Mucosa of stomach (tissue), 1 donor: Measurements from ENCODE around the gene PSAT1.
"Not testable (repeated sequence)": the region's sequence is repeated elsewhere in the genome, so short reads cannot be mapped to it uniquely, and the experiment has no call there.

Experiments used
- H3K27me3 ChIP-seq: one replicate; pipeline ENCODE4 v1.7.0; 2013; ENCODE audit warnings: mild to moderate bottlenecking, low read length; ENCODE audit not compliant: control insufficient read depth, insufficient read depth
- H3K36me3 ChIP-seq: one replicate; pipeline ENCODE4 v1.7.0; 2013; ENCODE audit warnings: low read length; ENCODE audit not compliant: control insufficient read depth, insufficient read depth
- H3K4me1 ChIP-seq: one replicate; pipeline ENCODE4 v1.7.0; 2013; ENCODE audit warnings: mild to moderate bottlenecking, low read length; ENCODE audit not compliant: control insufficient read depth, insufficient read depth
- H3K4me3 ChIP-seq: one replicate; pipeline ENCODE4 v1.7.0; 2013; ENCODE audit warnings: low read length
- H3K9ac ChIP-seq: one replicate; pipeline ENCODE4 v1.7.0; 2013; ENCODE audit warnings: mild to moderate bottlenecking, low read length, moderate library complexity
- H3K9me3 ChIP-seq: one replicate; pipeline ENCODE4 v1.7.0; 2013; ENCODE audit warnings: mild to moderate bottlenecking, low read length, moderate library complexity; ENCODE audit not compliant: control insufficient read depth
- donor health status: Pancreatic carcinoma.

Gene PSAT1

GRCh38 chr9:78278801-78279200, 18.1 kb upstream of the PSAT1 start:
- Histone ChIP-seq H3K27me3 (no peaks in the 10 kb centered on the region), H3K4me1 (no peaks in the 10 kb centered on the region), H3K9me3 (no peaks in the 10 kb centered on the region), H3K9ac (no peak overlapping the region), H3K36me3 (no peaks in the 10 kb centered on the region), H3K4me3 (no peak overlapping the region)

GRCh38 chr9:78280982-78281668, 15.8 kb upstream of the PSAT1 start:
- Histone ChIP-seq H3K4me1 (no peaks in the 10 kb centered on the region), H3K27me3 (no peaks in the 10 kb centered on the region), H3K4me3 (no peak overlapping the region), H3K9me3 (no peaks in the 10 kb centered on the region), H3K9ac (no peak overlapping the region), H3K36me3 (no peaks in the 10 kb centered on the region)

DNA sequence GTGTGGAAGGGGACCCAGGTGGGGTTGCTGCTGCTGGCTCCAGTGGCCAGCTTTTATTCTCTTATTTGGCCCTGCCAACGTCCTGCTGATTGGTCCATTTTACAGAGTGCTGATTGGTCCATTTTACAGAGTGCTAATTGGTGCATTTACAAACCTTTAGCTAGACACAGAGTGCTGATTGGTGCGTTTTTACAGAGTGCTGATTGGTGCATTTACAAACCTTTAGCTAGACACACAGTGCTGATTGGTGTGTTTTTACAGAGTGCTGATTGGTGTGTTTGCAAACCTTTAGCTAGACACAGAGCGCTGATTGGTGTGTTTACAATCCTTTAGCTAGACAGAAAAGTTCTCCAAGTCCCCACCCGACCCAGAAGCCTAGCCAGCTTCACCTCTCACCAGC, 12.7 kb upstream of the PSAT1 start:
- H3K9ac ChIP-seq, H3K9me3 ChIP-seq, H3K4me3 ChIP-seq, H3K36me3 ChIP-seq, H3K27me3 ChIP-seq, H3K4me1 ChIP-seq: not testable (repeated sequence)

- H3K36me3 ChIP-seq, result no peaks in the 10 kb centered on the region
- H3K9me3 ChIP-seq, result no peaks in the 10 kb centered on the region
- H3K27me3 ChIP-seq, result no peaks in the 10 kb centered on the region
- no peak overlapping the region for H3K4me3 ChIP-seq
- H3K4me1 ChIP-seq, result no peaks in the 10 kb centered on the region
- H3K9ac ChIP-seq, result no peak overlapping the region
Measured at GRCh38 chr9:78286125-78286524, 10.8 kb upstream of the PSAT1 start.

DNA sequence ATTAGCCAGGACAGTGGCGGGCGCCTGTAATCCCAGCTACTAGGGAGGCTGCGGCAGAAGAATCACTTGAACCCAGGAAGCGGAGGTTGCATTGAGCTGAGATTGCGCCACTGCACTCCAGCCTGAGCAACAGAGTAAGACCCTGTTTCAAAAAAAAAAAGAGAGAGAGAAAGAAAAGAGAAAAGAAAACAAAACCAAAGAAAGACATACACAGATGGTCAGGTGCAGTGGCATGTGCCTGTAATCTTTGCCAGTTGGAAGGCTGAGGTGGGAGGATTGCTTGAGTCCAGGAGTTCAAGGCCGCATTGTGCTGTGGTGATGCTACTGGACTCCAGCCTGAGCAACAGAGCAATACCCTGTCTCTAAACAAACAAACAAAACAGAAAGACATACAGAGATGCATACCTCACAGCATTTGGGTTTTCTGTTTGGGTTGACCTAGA, 10.0 kb upstream of the PSAT1 start:
- H3K9ac ChIP-seq, result no peak overlapping the region
- H3K4me3 ChIP-seq, result no peak overlapping the region
- no peaks in the 10 kb centered on the region for H3K36me3 ChIP-seq
- no peaks in the 10 kb centered on the region for H3K9me3 ChIP-seq
- no peaks in the 10 kb centered on the region for H3K4me1 ChIP-seq
- no peaks in the 10 kb centered on the region for H3K27me3 ChIP-seq

- Histone ChIP-seq H3K36me3 (no peaks in the 10 kb centered on the region), H3K9ac (no peak overlapping the region), H3K4me1 (no peaks in the 10 kb centered on the region), H3K27me3 (no peaks in the 10 kb centered on the region), H3K9me3 (no peaks in the 10 kb centered on the region), H3K4me3 (no peak overlapping the region)
Measured at GRCh38 chr9:78288214-78288892, 8.6 kb upstream of the PSAT1 start.

GRCh38 chr9:78289474-78289873, 7.5 kb upstream of the PSAT1 start:
- Histone ChIP-seq H3K4me3 (no peak overlapping the region), H3K27me3 (no peaks in the 10 kb centered on the region), H3K4me1 (no peaks in the 10 kb centered on the region), H3K9me3 (no peaks in the 10 kb centered on the region), H3K36me3 (no peaks in the 10 kb centered on the region), H3K9ac (no peak overlapping the region)

DNA sequence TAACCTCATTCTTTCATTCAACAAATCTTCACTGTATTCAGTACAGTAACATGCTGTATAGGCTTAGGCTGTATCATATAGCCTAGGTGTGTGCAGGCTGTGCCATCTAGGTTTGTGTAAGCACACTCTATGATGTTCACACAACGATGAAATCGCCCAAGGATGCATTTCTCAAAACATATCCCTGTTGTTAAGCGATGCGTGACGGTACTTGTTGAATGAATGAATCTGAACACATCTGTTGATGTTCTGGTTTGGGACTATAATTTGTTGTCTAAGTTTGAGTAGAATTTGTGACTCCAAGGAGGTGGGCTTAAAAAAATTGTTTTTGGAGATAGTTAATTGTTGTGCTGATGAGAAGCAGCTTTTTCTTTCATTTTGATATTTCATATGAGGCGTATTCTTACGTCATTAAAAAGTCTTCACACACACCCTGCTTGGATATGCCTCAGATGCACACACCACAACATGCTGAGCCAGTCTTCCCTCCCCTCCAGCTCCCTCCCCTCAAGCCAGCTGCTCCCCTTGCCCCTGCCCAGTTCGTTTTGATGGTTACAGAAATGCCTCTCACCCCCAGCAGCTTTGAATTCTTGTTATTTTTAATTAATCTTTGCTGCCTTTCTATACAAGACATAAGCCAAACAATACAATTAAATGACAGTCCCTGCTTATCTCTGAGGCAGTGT, 5.5 kb upstream of the PSAT1 start:
- H3K27me3 ChIP-seq, result no peaks in the 10 kb centered on the region
- H3K9ac ChIP-seq, result no peak overlapping the region
- no peaks in the 10 kb centered on the region for H3K4me1 ChIP-seq
- H3K9me3 ChIP-seq, result no peaks in the 10 kb centered on the region
- H3K36me3 ChIP-seq, result no peaks in the 10 kb centered on the region
- H3K4me3 ChIP-seq, result no peak overlapping the region

GRCh38 chr9:78292026-78292425, 4.9 kb upstream of the PSAT1 start:
- Histone ChIP-seq H3K4me1 (no peaks in the 10 kb centered on the region), H3K27me3 (no peaks in the 10 kb centered on the region), H3K9ac (no peak overlapping the region), H3K4me3 (no peak overlapping the region), H3K9me3 (no peaks in the 10 kb centered on the region), H3K36me3 (no peaks in the 10 kb centered on the region)

GRCh38 chr9:78292716-78293497, 4.0 kb upstream of the PSAT1 start:
- no peaks in the 10 kb centered on the region for H3K9me3 ChIP-seq
- no peak overlapping the region for H3K4me3 ChIP-seq
- H3K36me3 ChIP-seq, result no peaks in the 10 kb centered on the region
- peaks cover 3% of the 10 kb centered on the region for H3K27me3 ChIP-seq
- peaks cover 4% of the 10 kb centered on the region for H3K4me1 ChIP-seq
- H3K9ac ChIP-seq, result no peak overlapping the region

DNA sequence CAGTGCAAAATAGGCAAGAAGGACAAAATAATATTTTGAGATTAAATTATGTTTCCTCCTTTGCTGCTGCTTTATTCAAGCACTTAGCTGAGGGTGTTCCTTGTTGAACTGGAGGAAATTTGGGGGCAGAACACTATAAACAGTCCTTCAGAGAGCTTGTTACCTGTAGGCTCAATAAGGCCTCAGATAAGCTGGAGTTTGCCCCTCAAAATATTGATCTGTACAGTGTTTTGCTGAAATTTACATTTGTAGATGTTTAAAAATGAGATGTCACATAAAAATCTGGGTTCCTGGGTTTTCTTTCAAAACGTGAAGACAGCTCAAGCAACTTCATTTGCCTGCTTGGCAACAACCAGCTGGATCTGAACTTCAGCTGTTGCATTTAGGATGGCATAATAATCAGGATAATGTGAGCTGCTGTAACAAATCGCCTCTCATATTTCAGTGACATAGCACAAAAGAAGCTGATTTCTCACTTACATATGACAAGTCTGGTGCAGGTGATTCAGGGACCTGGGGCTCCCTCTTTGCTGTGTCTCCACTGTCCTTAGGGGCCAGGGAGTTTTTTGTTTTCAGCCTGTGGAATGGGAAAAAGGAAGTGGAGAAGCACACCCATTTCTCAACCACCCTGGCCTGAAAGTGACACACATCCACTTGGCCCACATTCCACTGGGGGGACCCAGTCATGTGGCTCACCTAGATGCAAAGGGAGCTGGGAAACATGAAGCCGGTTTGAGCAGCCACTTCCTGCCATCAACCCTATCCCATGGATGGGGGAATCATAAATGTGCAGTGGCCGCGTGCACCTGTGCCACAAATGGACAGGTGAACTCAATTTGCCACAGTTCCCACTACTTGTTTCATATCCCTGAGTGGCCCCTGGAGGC, 2.4 kb upstream of the PSAT1 start:
- Histone ChIP-seq H3K4me3 (no peak overlapping the region), H3K27me3 (peaks cover 8% of the 10 kb centered on the region), H3K36me3 (no peaks in the 10 kb centered on the region), H3K9me3 (no peaks in the 10 kb centered on the region), H3K9ac (no peak overlapping the region), H3K4me1 (peaks cover 8% of the 10 kb centered on the region)
